Fibroblast of skin of right quadriceps (primary cell): Measurements from ENCODE around the gene CD27.
"Not testable (repeated sequence)": the region's sequence is repeated elsewhere in the genome, so short reads cannot be mapped to it uniquely, and the experiment has no call there.

ENCODE experiments used
- DNase-seq: peaks from one replicate; pipeline ENCODE4 v3.0.0-alpha.2; 2013

Gene CD27

DNA sequence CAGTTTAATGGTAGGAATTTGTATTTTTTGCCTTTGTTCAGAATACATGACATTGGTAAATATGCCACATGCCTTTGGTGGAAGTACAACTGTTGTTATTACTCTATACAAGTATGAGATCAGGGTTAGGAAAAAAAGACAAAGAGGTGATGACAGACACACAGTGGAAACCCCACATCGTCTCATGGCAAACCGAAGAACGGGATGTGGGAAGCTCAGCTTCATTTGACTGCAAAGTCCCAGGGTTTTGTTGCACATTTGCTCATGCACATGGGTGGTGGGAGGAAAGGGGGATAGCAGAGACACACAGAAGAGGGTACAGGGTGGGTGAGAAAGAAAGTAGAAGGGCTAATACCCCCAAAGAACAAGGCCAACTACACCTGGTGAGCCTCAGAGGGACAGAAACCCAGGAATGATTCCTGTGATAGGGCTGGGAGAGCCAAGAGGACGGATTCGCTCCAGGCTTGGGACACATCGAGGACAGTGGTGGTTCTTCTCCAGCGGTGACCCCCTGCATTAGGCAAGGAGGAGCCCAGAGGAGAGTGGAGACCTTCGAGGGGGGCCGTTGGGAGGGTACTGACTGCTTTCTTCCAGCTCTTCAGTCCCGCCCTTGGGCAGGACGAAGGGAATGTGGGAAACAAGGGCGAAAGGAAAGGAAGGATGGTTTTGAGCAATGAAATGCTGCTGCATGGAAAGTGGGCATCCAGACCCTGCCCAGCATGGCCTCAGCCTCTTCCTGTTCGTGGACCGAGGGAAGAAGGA lies 17.7 kb downstream of the CD27 start:
- no peak for DNase-seq

- no peak for DNase-seq
Measured at GRCh38 chr12:6463216-6463615, 18.5 kb downstream of the CD27 start.

- DNase-seq = no peak
Measured at GRCh38 chr12:6463858-6464257, 19.1 kb downstream of the CD27 start.

GRCh38 chr12:6464531-6464930 lies 19.8 kb downstream of the CD27 start:
- no peak for DNase-seq

GRCh38 chr12:6465467-6466183 lies 20.9 kb downstream of the CD27 start:
- DNase-seq = peak; percentile 63

GRCh38 chr12:6466184-6466573 lies 21.4 kb downstream of the CD27 start:
- no peak for DNase-seq

DNA sequence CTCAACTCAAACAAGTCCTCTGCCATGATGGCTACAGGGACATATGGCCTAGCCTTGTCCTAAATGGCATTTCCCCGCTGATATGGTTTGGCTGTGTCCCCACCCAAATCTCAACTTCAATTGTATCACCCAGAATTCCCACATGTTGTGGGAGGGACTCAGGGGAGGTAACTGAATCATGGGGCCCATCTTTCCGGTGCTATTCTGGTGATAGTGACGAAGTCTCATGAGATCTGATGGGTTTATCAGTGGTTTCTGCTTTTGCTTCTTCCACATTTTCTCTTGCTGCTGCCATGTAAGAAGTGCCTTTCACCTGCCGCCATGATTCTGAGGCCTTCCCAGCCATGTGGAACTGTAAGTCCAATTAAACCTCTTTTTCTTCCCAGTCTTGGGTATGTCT lies 22.0 kb downstream of the CD27 start:
- not testable (repeated sequence) for DNase-seq

DNA sequence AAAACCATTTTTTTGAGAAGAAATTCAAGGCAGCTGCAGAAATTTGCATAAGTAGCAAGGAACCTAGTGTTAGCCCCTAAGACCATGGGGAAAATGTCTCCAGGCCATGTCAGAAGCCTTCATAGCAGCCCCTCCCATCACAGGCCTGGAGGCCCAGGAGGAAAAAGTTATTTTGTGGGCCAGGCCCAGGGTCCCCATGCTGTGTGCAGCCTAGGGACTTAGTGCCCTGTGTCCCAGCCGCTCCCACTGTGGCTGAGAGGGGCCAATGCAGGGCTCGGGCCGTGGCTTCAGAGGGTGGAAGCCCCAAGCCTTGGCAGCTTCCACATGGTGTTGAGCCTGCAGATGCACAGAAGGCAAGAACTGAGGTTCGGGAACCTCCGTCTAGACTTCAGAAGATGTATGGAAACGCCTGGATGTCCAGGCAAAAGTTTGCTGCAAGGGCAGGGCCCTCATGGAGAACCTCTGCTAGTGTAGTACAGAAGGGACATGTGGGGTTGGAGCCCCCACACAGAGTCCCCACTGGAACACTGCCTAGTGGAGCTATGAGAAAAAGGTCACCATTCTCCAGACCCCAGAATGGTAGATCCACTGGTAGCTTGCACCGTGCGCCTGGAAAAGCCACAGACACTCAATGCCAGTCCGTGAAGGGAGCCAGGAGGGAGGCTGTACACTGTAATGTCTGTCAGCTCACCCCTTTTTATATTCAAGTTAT lies 23.0 kb downstream of the CD27 start:
- not testable (repeated sequence) for DNase-seq

GRCh38 chr12:6468283-6468575 lies 23.5 kb downstream of the CD27 start:
- DNase-seq = no peak

- DNase-seq = no peak
Measured at GRCh38 chr12:6469092-6469491, 24.3 kb downstream of the CD27 start.

- no peak for DNase-seq
Measured at GRCh38 chr12:6469609-6470374, 25.0 kb downstream of the CD27 start.

- peak; percentile 99 for DNase-seq
Measured at GRCh38 chr12:6470375-6471163, 25.8 kb downstream of the CD27 start, which contains the start of gene VAMP1. VAMP1 (minus strand) TSS chr12:6470677; CDS start chr12:6470531, 146 bp downstream.

- no peak for DNase-seq
Measured at GRCh38 chr12:6471989-6472360, 27.2 kb downstream of the CD27 start.

DNA sequence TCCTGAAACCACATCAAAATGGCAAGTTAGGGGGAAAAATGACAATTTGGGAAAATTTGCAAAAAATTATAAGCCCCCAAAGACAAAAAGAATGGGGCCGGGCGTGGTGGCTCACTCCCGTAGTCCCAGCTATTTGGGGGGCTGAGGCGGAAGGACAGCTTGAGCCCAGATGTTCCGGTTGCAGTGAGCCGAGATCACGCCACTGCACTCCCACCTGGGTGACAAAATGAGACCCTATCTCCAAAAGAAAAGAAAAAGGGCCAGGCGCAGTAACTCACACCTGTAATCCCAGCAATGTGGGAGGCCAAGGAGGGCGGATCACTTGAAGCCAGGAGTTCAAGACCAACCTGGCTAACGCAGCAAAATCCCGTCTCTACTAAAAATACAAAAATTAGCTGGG lies 27.7 kb downstream of the CD27 start:
- no peak for DNase-seq

GRCh38 chr12:6475233-6475975 lies 30.6 kb downstream of the CD27 start:
- not testable (repeated sequence) for DNase-seq

- peak; percentile 73 for DNase-seq
Measured at GRCh38 chr12:6476489-6476888, 31.7 kb downstream of the CD27 start.

DNA sequence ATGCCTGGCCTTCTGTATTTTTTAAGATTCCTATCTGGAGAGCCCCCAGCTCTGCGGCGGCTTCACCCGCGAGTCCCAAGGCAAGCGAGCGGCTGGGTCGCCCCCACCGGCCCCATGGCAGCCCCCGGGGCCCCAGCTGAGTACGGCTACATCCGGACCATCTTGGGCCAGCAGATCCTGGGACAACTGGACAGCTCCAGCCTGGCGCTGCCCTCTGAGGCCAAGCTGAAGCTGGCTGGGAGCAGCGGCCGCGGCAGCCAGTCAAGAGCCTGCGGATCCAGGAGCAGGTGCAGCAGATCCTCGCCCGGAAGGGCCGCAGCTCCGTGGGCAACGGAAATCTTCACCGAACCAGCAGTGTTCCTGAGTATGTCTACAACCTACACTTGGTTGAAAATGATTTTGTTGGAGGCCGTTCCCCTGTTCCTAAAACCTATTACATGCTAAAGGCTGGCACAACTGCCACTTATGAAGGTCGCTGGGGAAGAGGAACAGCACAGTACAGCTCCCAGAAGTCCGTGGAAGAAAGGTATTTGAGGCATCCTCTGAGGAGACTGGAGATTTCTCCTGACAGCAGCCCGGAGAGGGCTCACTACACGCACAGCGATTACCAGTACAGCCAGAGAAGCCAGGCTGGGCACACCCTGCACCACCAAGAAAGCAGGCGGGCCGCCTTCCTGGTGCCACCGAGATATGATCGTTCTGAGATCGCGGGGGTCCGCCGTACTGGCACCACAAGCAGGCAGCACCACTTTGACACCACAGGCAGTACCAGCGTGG lies 33.0 kb downstream of the CD27 start:
- not testable (repeated sequence) for DNase-seq

DNA sequence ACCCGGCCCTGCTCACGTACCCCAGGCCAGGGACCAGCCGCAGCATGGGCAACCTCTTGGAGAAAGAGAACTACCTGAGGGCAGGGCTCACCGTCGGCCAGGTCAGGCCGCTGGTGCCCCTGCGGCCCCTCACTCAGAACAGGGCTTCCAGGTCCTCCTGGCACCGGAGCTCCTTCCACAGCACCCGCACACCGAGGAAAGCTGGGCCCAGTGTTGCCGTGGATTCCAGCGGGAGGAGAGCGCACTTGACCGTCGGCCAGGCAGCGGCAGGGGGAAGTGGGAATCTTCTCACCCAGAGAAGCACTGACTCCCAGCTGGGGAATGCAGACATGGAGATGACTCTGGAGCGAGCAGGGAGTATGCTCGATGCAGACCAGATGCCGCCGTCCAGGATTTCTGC lies 33.7 kb downstream of the CD27 start:
- DNase-seq = peak; percentile 64

DNA sequence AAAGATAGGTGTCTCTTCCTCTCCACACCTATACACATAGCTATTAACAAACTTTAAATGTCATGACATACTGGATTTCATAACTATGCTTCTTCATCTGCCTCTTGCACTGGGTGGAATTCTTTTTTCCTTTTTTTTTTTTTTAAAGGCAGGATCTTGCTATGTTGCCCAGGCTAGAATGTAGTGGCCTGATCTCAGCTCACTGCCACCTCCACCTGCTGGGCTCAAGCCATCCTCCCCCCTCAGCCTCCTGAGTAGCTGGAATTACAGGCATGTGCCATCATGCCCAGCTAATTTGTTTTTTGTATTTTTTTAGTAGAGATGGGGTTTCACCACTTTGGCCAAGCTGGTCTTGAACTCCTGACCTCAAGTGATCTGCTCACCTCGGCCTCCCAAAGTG lies 43.5 kb downstream of the CD27 start:
- DNase-seq = no peak

DNA sequence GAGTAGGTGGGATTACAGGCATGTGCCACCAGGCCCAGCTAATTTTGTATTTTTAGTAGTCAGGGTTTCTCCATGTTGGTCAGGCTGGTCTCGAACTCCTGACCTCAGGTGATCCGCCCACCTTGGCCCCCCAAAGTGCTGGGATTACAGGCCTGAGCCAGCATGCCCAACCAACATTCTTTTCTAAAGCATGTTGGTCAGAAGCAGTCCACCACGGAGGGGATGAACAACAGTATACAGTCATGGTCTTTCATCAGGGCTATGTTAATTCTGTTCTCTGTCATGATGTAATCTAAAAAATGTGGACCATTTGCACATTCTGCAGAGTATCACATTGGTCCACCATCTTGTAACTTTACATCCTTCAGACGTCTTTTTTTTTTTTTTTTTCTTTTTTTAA lies 44.7 kb downstream of the CD27 start:
- DNase-seq = no peak

- not testable (repeated sequence) for DNase-seq
Measured at GRCh38 chr12:6490673-6491072, 45.9 kb downstream of the CD27 start.
